ENCODE results near the gene DDI2.
A peak's percentile ranks its signal among the peaks of the same experiment; 100 is the strongest.
"Not testable (repeated sequence)": the region's sequence is repeated elsewhere in the genome, so short reads cannot be mapped to it uniquely, and the experiment has no call there.

Gene DDI2

GRCh38 chr1:15680561-15681348, 63.5 kb downstream of the DDI2 start:
- DNase-seq: no peak

- no peak for DNase-seq
Observed at GRCh38 chr1:15681349-15682292, 64.4 kb downstream of the DDI2 start.

GRCh38 chr1:15682936-15683341, 65.7 kb downstream of the DDI2 start:
- DNase-seq: no peak

GRCh38 chr1:15683345-15684039, 66.2 kb downstream of the DDI2 start:
- no peak for DNase-seq

- DNase-seq: peak; percentile 36
Observed at GRCh38 chr1:15684042-15684461, 66.8 kb downstream of the DDI2 start, which contains the start of gene PLEKHM2. Gene PLEKHM2, plus strand, starts transcription at chr1:15684320. Its CDS starts 239 bp downstream, at chr1:15684559.

GRCh38 chr1:15684468-15685291, 67.4 kb downstream of the DDI2 start:
- DNase-seq: peak; percentile 70

- DNase-seq: no peak
Observed at GRCh38 chr1:15685820-15686219, 68.6 kb downstream of the DDI2 start.

GRCh38 chr1:15687446-15687845, 70.2 kb downstream of the DDI2 start:
- DNase-seq: no peak

GRCh38 chr1:15690317-15690716, 73.1 kb downstream of the DDI2 start:
- no peak for DNase-seq

GRCh38 chr1:15691434-15692032, 74.3 kb downstream of the DDI2 start:
- DNase-seq: no peak

- no peak for DNase-seq
Observed at GRCh38 chr1:15692121-15692682, 74.9 kb downstream of the DDI2 start.

GRCh38 chr1:15693371-15693770, 76.1 kb downstream of the DDI2 start:
- peak; percentile 30 for DNase-seq

- no peak for DNase-seq
Observed at GRCh38 chr1:15696956-15697521, 79.8 kb downstream of the DDI2 start.

- no peak for DNase-seq
Observed at GRCh38 chr1:15698201-15698600, 80.9 kb downstream of the DDI2 start.

- not testable (repeated sequence) for DNase-seq
Observed at GRCh38 chr1:15699321-15699720, 82.1 kb downstream of the DDI2 start.

GRCh38 chr1:15700508-15700907, 83.2 kb downstream of the DDI2 start:
- no peak for DNase-seq

- DNase-seq: no peak
Observed at GRCh38 chr1:15701784-15702183, 84.5 kb downstream of the DDI2 start.

GRCh38 chr1:15702722-15703550, 85.7 kb downstream of the DDI2 start:
- DNase-seq: no peak

- DNase-seq: no peak
Observed at GRCh38 chr1:15703562-15703961, 86.3 kb downstream of the DDI2 start.
